Rectal smooth muscle tissue (tissue), 1 donor: ENCODE measurements around the gene SPHK1.
"Not testable (repeated sequence)": the region's sequence is repeated elsewhere in the genome, so short reads cannot be mapped to it uniquely, and the experiment has no call there.

Experiments
- H3K27ac ChIP-seq: one replicate; pipeline ENCODE4 v1.7.0; 2013; ENCODE audit warnings: low read depth, low read length, inconsistent platforms
- H3K27me3 ChIP-seq: one replicate; pipeline ENCODE4 v1.7.0; 2013; ENCODE audit warnings: low read length; ENCODE audit not compliant: control insufficient read depth, insufficient read depth
- H3K36me3 ChIP-seq: one replicate; pipeline ENCODE4 v1.7.0; 2013; ENCODE audit warnings: low read length; ENCODE audit not compliant: control insufficient read depth, insufficient read depth
- H3K4me1 ChIP-seq: one replicate; pipeline ENCODE4 v1.7.0; 2013; ENCODE audit warnings: low read length; ENCODE audit not compliant: control insufficient read depth, insufficient read depth
- H3K4me3 ChIP-seq: one replicate; pipeline ENCODE4 v1.7.0; 2013; ENCODE audit warnings: low read length
- H3K9ac ChIP-seq: one replicate; pipeline ENCODE4 v1.7.0; 2013; ENCODE audit warnings: low read length

The SPHK1 gene, protein sequence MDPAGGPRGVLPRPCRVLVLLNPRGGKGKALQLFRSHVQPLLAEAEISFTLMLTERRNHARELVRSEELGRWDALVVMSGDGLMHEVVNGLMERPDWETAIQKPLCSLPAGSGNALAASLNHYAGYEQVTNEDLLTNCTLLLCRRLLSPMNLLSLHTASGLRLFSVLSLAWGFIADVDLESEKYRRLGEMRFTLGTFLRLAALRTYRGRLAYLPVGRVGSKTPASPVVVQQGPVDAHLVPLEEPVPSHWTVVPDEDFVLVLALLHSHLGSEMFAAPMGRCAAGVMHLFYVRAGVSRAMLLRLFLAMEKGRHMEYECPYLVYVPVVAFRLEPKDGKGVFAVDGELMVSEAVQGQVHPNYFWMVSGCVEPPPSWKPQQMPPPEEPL

DNA sequence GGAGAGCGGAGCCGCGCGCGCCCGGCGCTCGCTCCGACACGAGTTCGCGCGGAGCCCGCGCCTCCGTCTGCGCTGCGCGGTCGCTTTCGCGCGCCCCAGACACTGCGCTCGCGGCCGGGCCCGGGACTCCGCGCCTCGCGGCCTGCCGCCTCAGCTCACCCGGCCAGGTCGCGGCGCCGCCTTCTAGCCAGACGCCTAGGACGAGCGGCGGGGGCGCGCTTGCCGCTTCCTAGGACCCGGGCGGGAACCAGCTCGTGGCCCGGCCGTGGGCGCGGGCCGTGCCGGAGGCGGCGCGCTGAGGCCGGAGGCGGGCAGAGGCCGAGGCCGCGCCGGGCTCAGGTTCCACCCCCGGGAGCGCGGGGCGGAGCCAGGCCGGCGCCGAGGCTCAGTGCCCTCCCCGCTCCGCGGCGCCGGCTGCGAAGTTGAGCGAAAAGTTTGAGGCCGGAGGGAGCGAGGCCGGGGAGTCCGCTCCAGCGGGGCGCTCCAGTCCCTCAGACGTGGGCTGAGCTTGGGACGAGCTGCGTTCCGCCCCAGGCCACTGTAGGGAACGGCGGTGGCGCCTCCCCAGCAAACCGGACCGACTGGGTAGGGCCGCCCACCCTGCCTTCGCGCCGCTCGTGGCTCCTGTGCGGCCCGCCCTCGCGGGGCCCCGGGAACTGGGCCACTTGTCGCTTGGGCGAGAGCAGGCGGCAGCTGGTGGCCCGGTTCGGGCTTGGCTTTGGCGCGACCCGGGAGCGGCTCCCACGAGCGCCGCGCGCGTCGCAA lies at the start of gene SPHK1:
Gene SPHK1, plus strand, starts transcription at position 388 of the 765 bp plus-strand sequence. CDS start 1,036 bp downstream, outside the sequence.
- H3K4me3 ChIP-seq, result peak within 1 kb of the TSS; percentile 68
- no peaks in the 10 kb centered on the region for H3K27me3 ChIP-seq
- no peaks in the 10 kb centered on the region for H3K36me3 ChIP-seq
- peak within 1 kb of the TSS; percentile 55 for H3K27ac ChIP-seq
- peaks cover 5% of the 10 kb centered on the region for H3K4me1 ChIP-seq
- H3K9ac ChIP-seq, result peak within 1 kb of the TSS; percentile 40

GRCh38 chr17:76335716-76336381 lies 48.6 kb upstream of the SPHK1 start:
- Histone ChIP-seq H3K9ac (no peak overlapping the region), H3K27me3 (no peaks in the 10 kb centered on the region), H3K36me3 (no peaks in the 10 kb centered on the region), H3K4me3 (no peak overlapping the region), H3K4me1 (no peaks in the 10 kb centered on the region), H3K27ac (no peak overlapping the region)

DNA sequence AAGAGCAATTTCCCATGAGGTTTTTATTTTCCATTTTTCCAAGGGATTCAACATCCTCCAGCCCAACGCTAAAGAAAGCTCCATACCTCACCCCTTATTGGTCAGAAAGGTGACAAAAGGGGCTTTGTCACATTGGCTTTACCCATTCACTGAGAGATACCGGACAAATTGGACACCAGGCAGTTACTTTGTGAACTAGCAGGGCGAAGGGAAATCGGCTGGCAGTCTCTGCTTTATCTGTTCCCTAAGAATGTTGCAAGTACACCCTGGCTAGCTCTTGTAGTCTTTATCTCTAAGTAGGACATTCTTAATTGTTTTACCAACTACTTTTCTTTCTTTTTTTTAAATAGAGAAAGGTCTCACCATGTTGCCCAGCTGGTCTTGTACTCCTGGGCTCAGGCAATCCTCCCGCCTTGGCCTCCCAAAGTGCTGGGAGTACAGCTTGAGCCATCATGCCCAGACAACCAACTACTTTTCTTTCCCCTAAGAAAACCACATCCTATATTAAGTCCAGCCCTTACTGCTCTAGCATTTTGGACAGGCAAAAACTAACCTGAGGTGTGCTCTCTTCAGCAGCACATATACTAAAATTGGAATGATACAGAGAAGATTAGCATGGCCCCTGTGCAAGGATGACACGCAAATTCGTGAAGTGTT lies 47.5 kb upstream of the SPHK1 start:
- Histone ChIP-seq H3K27me3 (no peaks in the 10 kb centered on the region), H3K9ac (no peak overlapping the region), H3K36me3 (no peaks in the 10 kb centered on the region), H3K4me3 (no peak overlapping the region), H3K27ac (no peak overlapping the region), H3K4me1 (no peaks in the 10 kb centered on the region)

DNA sequence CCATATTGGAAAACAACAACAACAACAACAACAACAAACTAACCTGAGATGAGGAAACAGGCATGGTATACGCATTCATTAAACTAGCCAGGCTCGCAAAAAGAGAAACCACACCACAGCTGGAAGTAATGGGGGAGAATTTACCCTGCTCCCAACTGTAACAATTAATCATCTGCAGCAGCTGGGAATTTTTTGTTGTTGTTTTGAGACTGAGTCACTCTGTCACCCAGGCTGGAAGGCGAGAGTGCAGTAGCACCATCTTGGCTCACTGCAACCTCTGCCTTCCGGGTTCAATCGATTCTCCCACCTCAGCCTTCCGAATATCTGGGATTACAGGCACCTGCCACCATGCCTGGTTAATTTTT lies 47.0 kb upstream of the SPHK1 start:
- H3K4me3 ChIP-seq, result no peak overlapping the region
- no peaks in the 10 kb centered on the region for H3K4me1 ChIP-seq
- no peak overlapping the region for H3K9ac ChIP-seq
- H3K27me3 ChIP-seq, result no peaks in the 10 kb centered on the region
- H3K36me3 ChIP-seq, result no peaks in the 10 kb centered on the region
- no peak overlapping the region for H3K27ac ChIP-seq

- Histone ChIP-seq H3K27ac (no peak overlapping the region), H3K4me1 (no peaks in the 10 kb centered on the region), H3K36me3 (peaks cover 7% of the 10 kb centered on the region), H3K27me3 (no peaks in the 10 kb centered on the region), H3K4me3 (no peak overlapping the region), H3K9ac (no peak overlapping the region)
Observed at GRCh38 chr17:76341301-76341700, 43.1 kb upstream of the SPHK1 start.

DNA sequence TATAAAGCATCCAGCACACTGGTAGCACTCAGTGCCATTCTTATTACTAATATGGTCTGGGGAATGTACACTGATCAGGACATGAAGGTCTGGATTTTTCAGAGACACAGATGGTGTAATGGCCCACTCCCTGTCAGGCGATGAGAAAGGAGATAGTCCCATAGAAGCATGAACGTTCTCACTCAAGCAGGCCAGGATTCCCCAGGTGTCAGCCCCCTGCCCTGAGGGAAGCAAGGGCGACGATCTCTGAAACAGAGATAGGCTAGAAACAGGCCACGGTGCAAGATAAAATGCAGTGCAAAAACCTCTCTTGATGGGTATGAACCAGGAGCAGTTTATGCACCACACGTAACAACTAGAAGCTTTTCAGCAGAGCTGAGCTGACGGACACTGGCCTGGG lies 41.3 kb upstream of the SPHK1 start:
- H3K4me3 ChIP-seq, result no peak overlapping the region
- H3K27ac ChIP-seq, result no peak overlapping the region
- no peaks in the 10 kb centered on the region for H3K27me3 ChIP-seq
- H3K36me3 ChIP-seq, result peaks cover 14% of the 10 kb centered on the region
- no peaks in the 10 kb centered on the region for H3K4me1 ChIP-seq
- H3K9ac ChIP-seq, result no peak overlapping the region

DNA sequence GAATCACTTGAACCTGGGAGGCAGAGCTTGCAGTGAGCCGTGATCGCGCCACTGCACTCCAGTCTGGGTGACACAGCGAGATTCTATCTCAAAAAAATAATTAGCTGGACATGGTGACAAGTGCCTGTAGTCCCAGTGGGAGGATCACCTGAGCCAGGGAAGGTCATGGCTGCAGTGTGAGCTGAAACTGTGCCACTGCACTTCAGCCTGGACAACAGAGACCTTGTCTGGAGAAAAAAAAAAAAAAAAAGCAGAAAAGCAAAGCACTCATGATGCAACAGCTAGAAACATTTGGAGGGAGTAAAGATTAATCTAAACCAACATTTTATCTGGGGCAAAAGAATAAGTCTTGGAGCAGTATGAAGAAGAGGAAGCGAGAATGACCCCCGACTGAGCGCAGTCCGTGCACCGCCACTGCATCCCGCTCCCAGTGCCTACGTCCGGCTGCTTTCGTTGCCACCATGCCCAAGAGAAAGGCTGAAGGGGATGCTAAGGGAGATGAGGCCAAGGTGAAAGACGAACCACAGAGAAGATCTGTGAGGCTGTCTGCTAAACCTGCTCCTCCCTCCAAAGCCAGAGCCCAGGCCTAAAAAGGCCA lies 38.9 kb upstream of the SPHK1 start:
- H3K4me3 ChIP-seq, result no peak overlapping the region
- no peak overlapping the region for H3K27ac ChIP-seq
- no peaks in the 10 kb centered on the region for H3K27me3 ChIP-seq
- H3K36me3 ChIP-seq, result peaks cover 14% of the 10 kb centered on the region
- H3K4me1 ChIP-seq, result no peaks in the 10 kb centered on the region
- H3K9ac ChIP-seq, result no peak overlapping the region

DNA sequence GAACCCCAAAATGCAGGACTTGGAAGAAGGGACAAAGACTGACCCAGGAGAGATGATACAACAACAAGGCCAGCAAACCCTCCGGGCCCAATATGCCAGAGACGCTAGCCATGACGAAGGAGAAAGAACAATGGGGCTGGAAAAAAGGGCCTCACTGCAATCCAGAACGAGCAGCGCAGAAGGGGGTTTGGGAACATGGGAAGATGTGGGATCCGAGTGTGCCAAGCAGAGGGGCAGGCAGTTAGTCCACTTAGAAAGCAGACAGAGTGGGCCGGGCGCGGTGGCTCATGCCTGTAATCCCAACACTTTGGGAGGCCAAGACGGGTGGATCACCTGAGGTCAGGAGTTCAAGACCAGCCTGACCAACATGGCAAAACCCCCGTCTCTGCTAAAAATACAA lies 37.5 kb upstream of the SPHK1 start:
- peaks cover 14% of the 10 kb centered on the region for H3K36me3 ChIP-seq
- not testable (repeated sequence) for H3K27ac ChIP-seq, H3K9ac ChIP-seq, H3K4me3 ChIP-seq, H3K27me3 ChIP-seq, H3K4me1 ChIP-seq

DNA sequence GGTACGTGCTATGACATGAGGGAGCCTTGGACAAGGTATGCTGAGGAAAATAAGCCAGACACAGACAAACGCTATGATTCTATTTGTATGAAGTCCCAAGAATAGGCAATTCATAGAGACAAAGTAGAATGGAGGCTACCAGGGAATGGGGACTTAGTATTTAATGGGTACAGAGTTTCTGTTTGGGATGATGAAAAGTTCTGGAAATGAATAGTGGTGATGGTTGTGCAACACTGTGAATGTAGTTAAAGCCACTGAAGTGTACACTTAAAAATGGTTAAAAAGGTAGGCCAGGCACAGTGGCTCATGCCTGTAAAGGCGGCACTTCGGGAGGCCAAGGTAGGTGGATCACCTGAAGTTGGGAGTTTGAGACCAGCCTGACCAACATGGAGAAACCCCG lies 33.9 kb upstream of the SPHK1 start:
- Histone ChIP-seq H3K36me3 (peaks cover 9% of the 10 kb centered on the region), H3K9ac (no peak overlapping the region), H3K4me3 (no peak overlapping the region), H3K4me1 (no peaks in the 10 kb centered on the region), H3K27me3 (no peaks in the 10 kb centered on the region), H3K27ac (no peak overlapping the region)

- H3K27me3 ChIP-seq, result no peaks in the 10 kb centered on the region
- H3K27ac ChIP-seq, result no peak overlapping the region
- peaks cover 4% of the 10 kb centered on the region for H3K36me3 ChIP-seq
- H3K4me1 ChIP-seq, result no peaks in the 10 kb centered on the region
- H3K4me3 ChIP-seq, result no peak overlapping the region
- H3K9ac ChIP-seq, result no peak overlapping the region
Observed at GRCh38 chr17:76351526-76352071, 32.8 kb upstream of the SPHK1 start.

DNA sequence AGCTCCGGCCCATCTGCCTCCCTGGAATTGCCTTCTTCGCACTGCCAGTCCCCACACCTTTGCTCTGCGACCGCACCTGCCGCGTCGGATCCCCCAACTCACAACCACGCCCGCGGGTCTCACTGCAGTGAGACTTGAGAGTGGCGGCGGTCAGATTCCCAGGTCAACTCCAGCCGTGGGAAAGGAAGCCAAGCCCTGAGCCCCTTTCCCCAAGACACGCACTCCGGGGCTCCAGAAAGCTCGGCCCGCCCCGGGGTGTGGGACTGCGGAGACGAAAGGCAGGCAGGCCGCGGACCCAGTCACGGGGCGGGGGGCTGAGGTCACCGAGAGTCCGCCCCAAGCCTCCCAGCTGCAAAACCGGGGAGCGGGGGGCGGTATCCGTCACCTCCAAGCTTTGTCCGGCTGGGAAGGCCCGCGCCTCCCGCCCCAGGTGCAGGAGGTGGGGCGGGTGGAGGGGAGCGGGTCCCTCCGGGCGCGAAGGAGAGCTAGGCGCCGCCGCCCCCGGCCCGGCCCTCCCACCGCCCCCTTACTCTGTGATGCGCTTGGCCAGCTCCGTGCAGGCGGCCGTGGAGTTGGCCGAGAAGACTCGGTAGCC lies 31.3 kb upstream of the SPHK1 start:
- peak overlapping the region; percentile 95 for H3K4me3 ChIP-seq
- no peaks in the 10 kb centered on the region for H3K27me3 ChIP-seq
- no peak overlapping the region for H3K9ac ChIP-seq
- H3K4me1 ChIP-seq, result no peaks in the 10 kb centered on the region
- H3K36me3 ChIP-seq, result no peaks in the 10 kb centered on the region
- peak overlapping the region; percentile 92 for H3K27ac ChIP-seq
